B cell (primary cell): Measurements from ENCODE around the gene PPP4R1. TPM values are rescaled to one million over a fixed set of nuclear protein-coding genes. Genes with fewer than 3 reads are reported as not detected.

Experiments used
- ATAC-seq: fragments of 200-7000 bp; cut with Tn5 transposase; one replicate; pipeline ENCODE4 v1.10.0; 2021; ENCODE audit warnings: low read depth, mild to moderate bottlenecking, moderate number of reproducible peaks, moderate library complexity
- CTCF ChIA-PET: fragments of 350-600 bp; sonication (Branson Sonifier 250); formaldehyde crosslinking; loops from one replicate; lab custom pipeline; 2021; ENCODE audit warnings: antibody characterized with exemption, inconsistent platforms; lab: Charles Lee
- POLR2A ChIA-PET: fragments of 350-600 bp; sonication (Branson Sonifier 250); formaldehyde crosslinking; loops from one replicate; lab custom pipeline; 2021; ENCODE audit warnings: antibody characterized with exemption; lab: Charles Lee
- DNase-seq: peaks from one replicate; pipeline ENCODE4 v3.0.0; 2013
- H2AFZ ChIP-seq: 2 replicates; pipeline ENCODE4 v1.6.1; 2012; ENCODE audit warnings: mild to moderate bottlenecking, low read depth, low read length; ENCODE audit not compliant: insufficient read depth, poor library complexity, severe bottlenecking
- H3K27ac ChIP-seq, 2 donors: 1 replicate in 1 of 2; 2 replicates in 1 of 2; pipeline ENCODE4 v1.5.1; 2012 to 2013; ENCODE audit warnings: low read length in 2 of 2, mild to moderate bottlenecking in 2 of 2, moderate library complexity in 1 of 2
- H3K27me3 ChIP-seq, 4 experiments: fragments of 200-600 bp in 1 of 4; sonication (generic) in 1 of 4; replicated peaks in 1 of 4; 1 replicate in 2 of 4; 2 replicates in 2 of 4; pipeline versions ENCODE4 v1.6.1 to v1.7.0; 2013 to 2016; ENCODE audit warnings: low read length in 3 of 4, mild to moderate bottlenecking in 2 of 4, mixed read lengths in 1 of 4, moderate library complexity in 1 of 4; ENCODE audit not compliant: insufficient read depth in 4 of 4, control insufficient read depth in 3 of 4; ENCODE audit errors: control extremely low read depth in 1 of 4
- H3K36me3 ChIP-seq, 2 experiments: replicated peaks in 1 of 2; 1 replicate in 1 of 2; 2 replicates in 1 of 2; pipeline versions ENCODE4 v1.6.1 to v1.7.1; 2013; ENCODE audit warnings: low read length in 1 of 2; ENCODE audit not compliant: insufficient read depth in 2 of 2, control insufficient read depth in 1 of 2; ENCODE audit errors: control extremely low read depth in 1 of 2, extremely low read depth in 1 of 2
- H3K4me1 ChIP-seq, 2 donors: fragments of 200-600 bp in 1 of 2; sonication (generic) in 1 of 2; 1 replicate in 1 of 2; 2 replicates in 1 of 2; pipeline versions ENCODE4 v1.5.1 to v1.6.1; 2013 to 2017; ENCODE audit warnings: low read length in 2 of 2; ENCODE audit not compliant: control insufficient read depth in 2 of 2, insufficient read depth in 2 of 2
- H3K4me2 ChIP-seq: replicated peaks from 2 replicates; pipeline ENCODE3; 2012; ENCODE audit warnings: mild to moderate bottlenecking, low read depth, low read length; ENCODE audit not compliant: poor library complexity, severe bottlenecking
- H3K4me3 ChIP-seq, 5 experiments: fragments of 200-600 bp in 1 of 5; sonication (generic) in 1 of 5; 1 replicate in 3 of 5; 2 replicates in 2 of 5; pipeline versions ENCODE4 v1.5.1 to v1.7.0; 2011 to 2016; ENCODE audit warnings: low read length in 4 of 5, mild to moderate bottlenecking in 4 of 5, low read depth in 2 of 5, control low read depth in 1 of 5, moderate library complexity in 1 of 5; ENCODE audit not compliant: insufficient read depth in 1 of 5; ENCODE audit errors: control extremely low read depth in 1 of 5, extremely low read depth in 1 of 5
- H3K79me2 ChIP-seq: fragments of 200-600 bp; sonication (generic); one replicate; pipeline ENCODE4 v1.6.0; 2016; ENCODE audit warnings: low read length; ENCODE audit not compliant: control insufficient read depth, insufficient read depth
- H3K9ac ChIP-seq: fragments of 200-600 bp; sonication (generic); 2 replicates; pipeline ENCODE4 v1.6.1; 2017; ENCODE audit warnings: mild to moderate bottlenecking, low read length, moderate library complexity
- H3K9me3 ChIP-seq, 3 donors: one replicate each; pipeline versions ENCODE4 v1.6.1 to v1.7.1; 2013; ENCODE audit warnings: low read length in 2 of 3; ENCODE audit not compliant: control insufficient read depth in 2 of 3, insufficient read depth in 1 of 3; ENCODE audit errors: control extremely low read depth in 1 of 3
- H4K20me1 ChIP-seq: 2 replicates; pipeline ENCODE4 v1.6.0; 2012; ENCODE audit warnings: mild to moderate bottlenecking, low read length; ENCODE audit not compliant: insufficient read depth, control insufficient read depth, poor library complexity, severe bottlenecking
- H3K27ac Mint-ChIP-seq: one replicate; pipeline ENCODE4 v1.8.0; 2021; ENCODE audit warnings: mixed read lengths
- H3K27me3 Mint-ChIP-seq: one replicate; pipeline ENCODE4 v1.8.0; 2021; ENCODE audit warnings: mixed read lengths
- H3K4me1 Mint-ChIP-seq: one replicate; pipeline ENCODE4 v1.8.0; 2021; ENCODE audit warnings: mixed read lengths
- H3K4me3 Mint-ChIP-seq: one replicate; pipeline ENCODE4 v1.8.0; 2021; ENCODE audit warnings: mixed read lengths
- H3K9me3 Mint-ChIP-seq: one replicate; pipeline ENCODE4 v1.8.0; 2022; ENCODE audit warnings: mixed read lengths; ENCODE audit not compliant: insufficient read depth
- EZH2 ChIP-seq: IDR thresholded peaks from 2 replicates; pipeline ENCODE4 v1.6.1; 2012; ENCODE audit warnings: borderline replicate concordance, low read depth, mild to moderate bottlenecking, moderate library complexity, low read length; ENCODE audit not compliant: insufficient read depth, poor library complexity, severe bottlenecking
- WGBS: methylation state at CpG from one replicate; pipeline ENCODE4 v1.1.5; 2013; ENCODE audit warnings: missing lambda C conversion rate; ENCODE audit not compliant: insufficient coverage; 5-methylcytosine and 5-hydroxymethylcytosine counted together
- intact Hi-C: fragments of 100-400 bp; cut with micrococcal nuclease; formaldehyde crosslinking; loops from one replicate; pipeline ENCODE4 v1.10.0; 2022
- polyA plus RNA-seq: library from polyadenylated mRNA; depleted of rRNA; stranded (reverse); fragments of >200 nt; gene quantifications from 2 replicates; pipeline ENCODE4 v1.2.3, GENCODE V29; 2012
- total RNA-seq, 2 donors: library from RNA; stranded (reverse); fragments of 120-200 nt in 1 of 2; gene quantifications; 1 replicate in 1 of 2; 2 replicates in 1 of 2; pipeline versions ENCODE4 v1.2.3 to v1.2.4, GENCODE V29; 2013 to 2022
- TF ChIP-seq, protein P1 (sequence below): fragments of 200-600 bp; IDR thresholded peaks from one replicate; pipeline ENCODE4 v1.8.0; 2022; ENCODE audit warnings: antibody characterized with exemption, mild to moderate bottlenecking

PPP4R1 gene
- total and polyA plus RNA-seq, 2 donors (not counting 1 experiment from before 2014, with no cell fraction given) = 33.4 to 57.1 TPM

GRCh38 chr18:9520666-9521065 is 93.7 kb downstream of the PPP4R1 start:
- ATAC-seq (no peak), DNase-seq (no peak)
- Histone ChIP-seq H3K27me3 (no peaks in the 10 kb centered on the region), H3K79me2 (peaks cover 10% of the 10 kb centered on the region), H4K20me1 (peaks cover 6% of the 10 kb centered on the region), H3K4me3 (no peak overlapping the region), H3K27ac (no peak overlapping the region), H3K4me2 (no peak overlapping the region), H2AFZ (no peak overlapping the region), H3K4me1 (no peaks in the 10 kb centered on the region), H3K9ac (no peak overlapping the region), H3K36me3 (peaks cover 1 to 43% of the 10 kb centered on the region in 2 experiments), H3K9me3 (no peaks in the 10 kb centered on the region)
- TF ChIP-seq, protein P1, sequence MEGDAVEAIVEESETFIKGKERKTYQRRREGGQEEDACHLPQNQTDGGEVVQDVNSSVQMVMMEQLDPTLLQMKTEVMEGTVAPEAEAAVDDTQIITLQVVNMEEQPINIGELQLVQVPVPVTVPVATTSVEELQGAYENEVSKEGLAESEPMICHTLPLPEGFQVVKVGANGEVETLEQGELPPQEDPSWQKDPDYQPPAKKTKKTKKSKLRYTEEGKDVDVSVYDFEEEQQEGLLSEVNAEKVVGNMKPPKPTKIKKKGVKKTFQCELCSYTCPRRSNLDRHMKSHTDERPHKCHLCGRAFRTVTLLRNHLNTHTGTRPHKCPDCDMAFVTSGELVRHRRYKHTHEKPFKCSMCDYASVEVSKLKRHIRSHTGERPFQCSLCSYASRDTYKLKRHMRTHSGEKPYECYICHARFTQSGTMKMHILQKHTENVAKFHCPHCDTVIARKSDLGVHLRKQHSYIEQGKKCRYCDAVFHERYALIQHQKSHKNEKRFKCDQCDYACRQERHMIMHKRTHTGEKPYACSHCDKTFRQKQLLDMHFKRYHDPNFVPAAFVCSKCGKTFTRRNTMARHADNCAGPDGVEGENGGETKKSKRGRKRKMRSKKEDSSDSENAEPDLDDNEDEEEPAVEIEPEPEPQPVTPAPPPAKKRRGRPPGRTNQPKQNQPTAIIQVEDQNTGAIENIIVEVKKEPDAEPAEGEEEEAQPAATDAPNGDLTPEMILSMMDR = no peak
- TF ChIP-seq EZH2 = no peak
- Mint-ChIP-seq H3K9me3 (no peaks in the 10 kb centered on the region), H3K27ac (no peak overlapping the region), H3K27me3 (no peaks in the 10 kb centered on the region), H3K4me1 (no peaks in the 10 kb centered on the region), H3K4me3 (no peak overlapping the region)
- intact Hi-C loops = no loop called here
- ChIA-PET CTCF (interaction anchor here (0.6 to 1.4 kb wide), 6 partner anchors 10 to 868 kb away, joined by 3 to 5 read pairs (median 4); no protein-coding TSS in a partner anchor), POLR2A (no interaction called here)
- WGBS = no CpG with 5 or more reads among the region's 3 CpGs

GRCh38 chr18:9519399-9519798 is 95.0 kb downstream of the PPP4R1 start:
- H3K79me2 ChIP-seq = peaks cover 10% of the 10 kb centered on the region
- intact Hi-C loops = loop anchor here (10.0 kb wide), 1 partner anchor 865 kb away; no protein-coding TSS in a partner anchor

More at GRCh38 chr18:9519399-9519798, 95.0 kb downstream of the PPP4R1 start:
- Histone ChIP-seq H3K4me3 (no peak overlapping the region), H3K9ac (no peak overlapping the region), H4K20me1 (peaks cover 6% of the 10 kb centered on the region), H3K4me2 (no peak overlapping the region), H2AFZ (no peak overlapping the region), H3K27ac (no peak overlapping the region), H3K9me3 (no peaks in the 10 kb centered on the region), H3K27me3 (no peaks in the 10 kb centered on the region), H3K36me3 (peaks cover 1 to 36% of the 10 kb centered on the region in 2 experiments), H3K4me1 (no peaks in the 10 kb centered on the region)
- H3K4me1 Mint-ChIP-seq = no peaks in the 10 kb centered on the region
- no peak for ATAC-seq
- ChIA-PET CTCF (interaction anchor here (0.7 kb wide), 2 partner anchors 137 to 819 kb away, joined by 3 to 4 read pairs; no protein-coding TSS in a partner anchor), POLR2A (no interaction called here)
- H3K9me3 Mint-ChIP-seq = no peaks in the 10 kb centered on the region
- no peak overlapping the region for H3K4me3 Mint-ChIP-seq
- DNase-seq = no peak
- TF ChIP-seq, protein P1 = no peak
- no peak for TF ChIP-seq EZH2
- H3K27me3 Mint-ChIP-seq = no peaks in the 10 kb centered on the region
- no peak overlapping the region for H3K27ac Mint-ChIP-seq
- WGBS = 100% methylated on average over 1 of the region's 1 CpG
